ENCODE results near the gene KLF7. TPM values are rescaled to one million over a fixed set of nuclear protein-coding genes. Genes with fewer than 3 reads are reported as not detected.

KLF7 gene
- total and polyA plus RNA-seq, 2 donors (not counting 3 experiments of a cell fraction or from before 2014, with no cell fraction given): 32.8 to 42.9 TPM

DNA sequence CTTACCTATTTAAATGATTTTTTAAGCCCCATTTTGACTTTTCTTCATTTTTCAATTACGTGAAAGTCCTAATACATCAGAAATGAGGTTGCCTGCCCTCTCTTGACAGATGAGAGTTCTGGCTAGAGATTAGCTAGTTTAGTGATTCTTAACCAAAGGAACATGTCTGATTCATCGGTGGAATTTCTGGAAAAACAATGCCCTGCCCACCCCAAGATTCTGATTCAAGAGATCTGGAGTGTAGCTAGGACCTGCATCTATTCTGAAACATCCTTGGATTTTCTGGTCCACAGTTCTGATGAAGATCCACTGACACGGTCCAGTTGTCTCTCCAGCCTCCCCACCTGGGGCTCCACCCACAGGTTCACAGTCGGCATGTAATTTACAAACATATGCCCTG is 111.2 kb downstream of the KLF7 start:
- Histone ChIP-seq H2AFZ (ENCODE audit: low read depth, low read length) (no peak overlapping the region), H3K9ac (replicated peaks; ENCODE audit: extremely low read depth, insufficient read depth, low read length) (no peak overlapping the region), H3K4me3 (replicated peaks in 1 of 3; ENCODE audit: insufficient read depth in 1 of 3, low read depth in 1 of 3, low read length in 3 of 3) (no peak overlapping the region), H3K79me2 (ENCODE audit: control insufficient read depth, insufficient read depth, low read length) (no peaks in the 10 kb centered on the region), H3K4me1 (ENCODE audit: control insufficient read depth, extremely low read depth, insufficient read depth, low read length) (no peaks in the 10 kb centered on the region), H3K4me2 (ENCODE audit: insufficient read depth, low read length) (no peak overlapping the region), H3K36me3 (ENCODE audit: control insufficient read depth in 2 of 2, extremely low read depth in 1 of 2, insufficient read depth in 2 of 2, low read length in 2 of 2) (no peaks in the 10 kb centered on the region), H3K9me1 (replicated peaks; ENCODE audit: control insufficient read depth, extremely low read depth, insufficient read depth, low read length) (no peaks in the 10 kb centered on the region), H4K20me1 (replicated peaks; ENCODE audit: control insufficient read depth, extremely low read depth, insufficient read depth, low read length) (no peaks in the 10 kb centered on the region), H3K9me3 (replicated peaks; ENCODE audit: control insufficient read depth, insufficient read depth, low read length) (no peaks in the 10 kb centered on the region), H3K27ac (ENCODE audit: insufficient read depth, low read depth, low read length) (no peak overlapping the region), H3K27me3 (ENCODE audit: control insufficient read depth in 2 of 2, insufficient read depth in 2 of 2, low read length in 2 of 2) (no peaks in the 10 kb centered on the region)
- TF ChIP-seq FOS (IDR thresholded peaks at IDR 0.05; ENCODE audit: borderline replicate concordance, insufficient read depth, low read length) (peak; percentile 28), EZH2 (IDR thresholded peaks at IDR 0.05; ENCODE audit: borderline replicate concordance, low read depth, low read length, severe bottlenecking) (no peak)
- CTCF ChIA-PET: interaction anchor here (1.2 kb wide), 1 partner anchor 9 kb away, joined by 3 read pairs; no protein-coding TSS in a partner anchor
- no peak for FAIRE-seq
- DNase-seq (ENCODE audit: low read depth, low spot score): no peak
- dilution Hi-C loops (cut with MboI; ENCODE audit: extremely low pct_ligation_motif_present, low sequenced_read_pairs) (no loop called here), intact Hi-C loops (cut with micrococcal nuclease) (no loop called here)
- BruUV-seq (replicated peaks): no TSS peak
- POLR2A ChIA-PET: no interaction called here

DNA sequence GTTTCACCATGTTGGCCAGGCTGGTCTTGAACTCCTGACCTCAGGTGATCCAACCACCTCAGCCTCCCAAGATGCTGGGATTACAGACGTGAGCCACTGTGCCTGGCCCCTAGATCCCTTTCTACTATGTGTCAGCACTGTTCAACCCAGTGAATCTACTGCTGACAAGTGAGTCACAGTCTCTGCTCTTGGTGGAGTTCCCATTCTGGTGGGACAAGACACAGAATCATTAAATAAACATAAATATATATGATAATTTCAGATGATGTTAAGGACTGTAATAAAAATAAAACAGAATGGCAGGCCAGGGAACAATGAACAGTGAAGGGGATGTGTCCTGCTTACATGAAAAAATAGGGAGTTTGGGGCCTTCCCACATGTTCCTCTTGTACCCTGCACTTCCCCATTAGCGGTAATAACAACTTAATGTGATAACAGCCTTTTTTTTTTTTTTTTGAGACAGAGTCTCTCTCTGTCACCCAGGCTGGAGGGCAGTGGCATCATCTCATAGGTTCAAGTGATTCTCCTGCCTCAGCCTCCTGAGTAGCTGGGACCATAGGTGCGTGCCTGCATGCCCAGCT is 114.3 kb downstream of the KLF7 start:
- peak; percentile 23 for TF ChIP-seq FOS (IDR thresholded peaks at IDR 0.05; ENCODE audit: borderline replicate concordance, insufficient read depth, low read length)
- TF ChIP-seq POLR2A (IDR thresholded peaks at IDR 0.05; ENCODE audit: low read depth, low read length): no peak
- Histone ChIP-seq H4K20me1 (replicated peaks; ENCODE audit: control insufficient read depth, extremely low read depth, insufficient read depth, low read length) (no peaks in the 10 kb centered on the region), H3K27ac (ENCODE audit: insufficient read depth, low read depth, low read length) (no peak overlapping the region), H3K9me1 (replicated peaks; ENCODE audit: control insufficient read depth, extremely low read depth, insufficient read depth, low read length) (no peaks in the 10 kb centered on the region), H3K9me3 (replicated peaks; ENCODE audit: control insufficient read depth, insufficient read depth, low read length) (no peaks in the 10 kb centered on the region), H3K4me1 (ENCODE audit: control insufficient read depth, extremely low read depth, insufficient read depth, low read length) (peaks cover 10% of the 10 kb centered on the region), H3K4me3 (replicated peaks in 1 of 3; ENCODE audit: insufficient read depth in 1 of 3, low read depth in 1 of 3, low read length in 3 of 3) (no peak overlapping the region), H3K9ac (replicated peaks; ENCODE audit: extremely low read depth, insufficient read depth, low read length) (no peak overlapping the region), H2AFZ (ENCODE audit: low read depth, low read length) (no peak overlapping the region), H3K79me2 (ENCODE audit: control insufficient read depth, insufficient read depth, low read length) (no peaks in the 10 kb centered on the region), H3K4me2 (ENCODE audit: insufficient read depth, low read length) (no peak overlapping the region), H3K27me3 (ENCODE audit: control insufficient read depth in 2 of 2, insufficient read depth in 2 of 2, low read length in 2 of 2) (no peaks in the 10 kb centered on the region), H3K36me3 (ENCODE audit: control insufficient read depth in 2 of 2, extremely low read depth in 1 of 2, insufficient read depth in 2 of 2, low read length in 2 of 2) (no peaks in the 10 kb centered on the region)
- dilution Hi-C loops (cut with MboI; ENCODE audit: extremely low pct_ligation_motif_present, low sequenced_read_pairs) (no loop called here), intact Hi-C loops (cut with micrococcal nuclease) (no loop called here)
- ChIA-PET POLR2A (no interaction called here), CTCF (interaction anchor here (1.0 to 1.5 kb wide), 3 partner anchors 11 to 37 kb away, joined by 3 to 5 read pairs (median 3); no protein-coding TSS in a partner anchor)
- no TSS peak for BruUV-seq (replicated peaks)
- no peak for DNase-seq (ENCODE audit: low read depth, low spot score)
- FAIRE-seq: no peak
